Measurements from ENCODE around the gene CGREF1.

CGREF1 gene

GRCh38 chr2:27071990-27072830 lies 46.7 kb downstream of the CGREF1 start:
- DNase-seq: no peak

DNA sequence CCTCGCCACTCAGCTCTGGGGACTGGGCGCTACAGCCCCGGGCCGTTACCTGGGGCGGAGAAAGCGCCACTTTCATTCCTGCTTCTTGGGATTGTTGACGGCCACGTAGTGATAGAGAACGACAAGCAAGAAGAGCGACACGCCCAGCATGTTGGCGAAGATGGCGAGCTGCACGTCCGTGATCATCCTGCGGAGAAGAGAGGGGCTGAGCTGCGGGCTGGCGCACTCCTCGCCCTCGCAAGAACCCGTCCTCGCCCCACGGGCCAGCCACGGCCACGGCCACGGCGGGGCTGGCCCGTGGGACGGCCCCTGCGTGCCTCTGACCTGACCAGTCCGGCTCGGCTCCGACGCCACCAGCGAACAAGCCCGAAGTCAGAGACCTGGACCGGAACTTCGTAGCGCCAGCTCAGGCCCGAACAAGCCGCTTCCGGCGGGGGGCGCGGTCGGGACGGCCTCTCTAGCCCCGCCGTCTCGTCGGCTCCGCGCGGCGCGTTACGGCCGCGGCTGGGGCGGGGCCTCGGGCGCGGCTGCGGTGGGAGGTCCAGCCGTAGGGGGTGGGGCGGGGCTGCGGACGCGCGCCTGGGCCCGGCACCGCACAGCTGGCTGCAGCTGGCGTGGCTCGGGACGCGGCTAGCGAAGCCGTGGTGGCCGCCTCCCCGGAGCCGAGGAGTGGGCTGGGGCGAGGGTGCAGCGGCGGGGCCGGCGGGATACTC lies 47.5 kb downstream of the CGREF1 start, which contains the start of gene OST4:
Gene OST4 (minus strand): TSS at position 378 of the 713 bp plus-strand sequence.
- peak; percentile 96 for DNase-seq

GRCh38 chr2:27070653-27071276 lies 48.2 kb downstream of the CGREF1 start:
- DNase-seq: no peak

GRCh38 chr2:27069961-27070618 lies 48.8 kb downstream of the CGREF1 start:
- DNase-seq: no peak

DNA sequence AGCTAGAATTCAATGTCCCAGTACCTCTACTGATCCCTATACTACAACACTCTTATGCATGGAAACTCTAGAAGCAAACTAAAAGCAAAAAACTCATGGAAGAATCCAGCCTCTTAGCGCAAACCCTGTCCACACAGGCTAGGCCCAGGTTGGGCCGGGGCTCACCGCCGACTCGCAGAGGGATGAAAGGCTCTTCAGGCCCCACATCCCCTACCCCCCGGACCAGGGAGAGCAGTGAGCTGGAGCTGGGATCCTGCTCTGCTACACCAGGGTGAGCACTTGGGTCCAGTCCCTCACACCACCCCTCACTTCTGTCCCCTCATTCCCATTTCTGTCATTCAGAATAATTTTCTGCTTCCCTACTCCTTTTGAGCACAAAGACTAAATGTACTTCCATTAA lies 49.5 kb downstream of the CGREF1 start:
- no peak for DNase-seq

GRCh38 chr2:27067385-27067784 lies 51.5 kb downstream of the CGREF1 start:
- DNase-seq: no peak

- DNase-seq: no peak
Measured at GRCh38 chr2:27065128-27065527, 53.8 kb downstream of the CGREF1 start.

DNA sequence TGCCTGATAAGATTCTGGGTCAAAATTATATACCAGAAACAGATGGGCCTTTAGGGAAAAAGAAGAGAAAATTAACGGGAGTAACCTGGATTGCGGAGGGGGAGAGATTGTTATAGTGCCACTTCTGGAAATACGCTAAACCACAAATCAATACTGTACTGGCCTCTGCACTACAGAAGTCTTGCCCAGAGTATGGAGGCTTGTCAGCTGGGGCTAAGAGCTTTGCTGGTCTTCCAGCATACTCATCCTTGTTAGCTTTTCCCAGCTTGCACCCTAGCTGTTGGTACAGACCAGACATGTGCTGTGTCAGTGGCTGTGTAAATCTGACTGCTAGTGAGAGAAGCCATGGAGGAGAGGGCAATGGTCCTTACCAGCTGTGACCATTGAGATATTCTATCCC lies 58.6 kb downstream of the CGREF1 start:
- no peak for DNase-seq

DNA sequence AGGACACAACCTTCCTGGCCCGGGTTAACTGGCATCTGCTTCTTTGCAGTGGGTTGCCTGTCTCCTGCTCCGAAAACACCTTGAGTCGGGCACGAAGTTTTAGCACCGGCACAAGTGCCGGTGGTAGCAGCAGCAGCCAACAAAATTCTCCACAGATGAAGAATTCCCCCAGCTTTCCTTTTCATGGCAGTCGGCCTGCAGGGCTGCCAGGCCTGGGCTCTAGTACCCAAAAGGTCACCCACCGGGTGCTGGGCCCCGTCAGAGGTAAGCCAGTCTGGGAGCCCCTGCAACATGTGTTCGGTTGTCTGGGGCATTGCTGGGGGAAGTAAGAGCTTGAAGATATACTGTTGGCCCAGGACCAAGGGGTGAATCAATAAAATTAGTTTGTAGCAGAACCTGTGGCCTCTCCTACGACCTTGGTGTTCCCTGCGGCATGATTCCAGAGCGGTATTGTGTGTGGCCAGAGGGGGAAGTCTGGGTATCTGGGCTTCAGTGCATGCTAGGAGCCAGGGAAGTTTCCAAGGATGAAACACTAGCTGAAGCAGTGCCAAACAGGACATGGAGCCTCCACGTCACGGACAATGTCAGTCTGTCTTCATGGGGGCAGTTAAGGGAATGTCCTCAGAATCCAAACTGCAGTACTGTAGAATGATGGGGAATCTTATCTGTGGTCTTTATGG lies 59.6 kb downstream of the CGREF1 start:
- DNase-seq: no peak

DNA sequence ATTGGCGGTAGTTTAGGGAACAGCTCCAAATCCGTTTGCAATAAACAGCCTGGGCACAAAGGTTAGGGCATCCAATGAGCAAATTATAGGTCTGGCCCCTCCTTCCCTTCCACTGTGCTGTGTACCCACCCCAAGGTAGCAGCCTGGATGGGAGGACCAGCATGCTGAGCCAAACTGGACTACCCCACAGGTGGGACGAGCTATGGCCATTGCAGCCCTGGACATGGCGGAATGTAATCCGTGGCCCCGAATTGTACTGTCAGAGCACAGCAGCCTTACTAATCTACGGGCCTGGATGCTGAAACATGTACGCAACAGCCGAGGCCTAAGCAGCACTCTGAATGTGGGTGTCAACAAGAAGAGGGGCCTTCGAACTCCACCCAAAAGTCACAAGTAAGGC lies 60.7 kb downstream of the CGREF1 start:
- no peak for DNase-seq

DNA sequence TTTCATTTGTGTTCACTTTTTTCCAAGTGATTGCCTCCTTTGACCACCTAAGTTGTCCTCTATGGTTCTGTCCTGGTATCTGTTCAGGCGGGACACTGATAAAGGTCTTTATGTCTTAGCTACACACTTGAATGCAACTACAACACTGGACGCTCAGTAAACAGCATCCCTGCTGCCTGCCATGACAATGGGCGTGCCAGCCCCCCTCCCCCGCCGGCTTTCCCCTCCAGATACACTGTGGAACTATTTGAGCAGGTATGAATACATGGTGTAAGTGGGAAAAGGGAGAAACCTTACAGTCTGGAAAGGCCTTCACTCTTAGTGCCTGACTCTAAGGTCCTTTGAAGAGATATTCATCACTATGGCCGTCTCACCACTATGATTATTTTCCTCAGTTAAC lies 61.7 kb downstream of the CGREF1 start:
- DNase-seq: no peak

DNA sequence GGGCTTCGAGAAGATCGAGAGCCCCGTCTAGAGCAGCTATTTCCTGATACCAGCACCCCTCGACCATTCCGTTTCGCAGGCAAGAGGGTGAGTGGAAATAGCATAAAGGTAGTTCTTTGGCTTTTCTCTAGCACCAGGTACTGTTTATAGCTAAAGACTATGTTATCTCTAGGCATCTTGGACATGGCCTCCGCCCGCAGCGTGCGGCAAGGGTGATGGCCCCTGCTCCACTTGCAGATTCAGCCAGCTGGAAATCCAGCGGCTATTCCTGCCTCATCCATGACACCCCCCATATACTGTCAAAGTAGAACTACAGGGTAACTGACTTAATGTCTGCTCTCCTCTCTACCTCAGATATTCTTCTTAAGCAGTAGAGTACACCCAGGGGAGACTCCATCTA lies 64.2 kb downstream of the CGREF1 start:
- no peak for DNase-seq

GRCh38 chr2:27053776-27054175 lies 65.2 kb downstream of the CGREF1 start:
- DNase-seq: no peak

- DNase-seq: no peak
Measured at GRCh38 chr2:27053321-27053720, 65.6 kb downstream of the CGREF1 start.

DNA sequence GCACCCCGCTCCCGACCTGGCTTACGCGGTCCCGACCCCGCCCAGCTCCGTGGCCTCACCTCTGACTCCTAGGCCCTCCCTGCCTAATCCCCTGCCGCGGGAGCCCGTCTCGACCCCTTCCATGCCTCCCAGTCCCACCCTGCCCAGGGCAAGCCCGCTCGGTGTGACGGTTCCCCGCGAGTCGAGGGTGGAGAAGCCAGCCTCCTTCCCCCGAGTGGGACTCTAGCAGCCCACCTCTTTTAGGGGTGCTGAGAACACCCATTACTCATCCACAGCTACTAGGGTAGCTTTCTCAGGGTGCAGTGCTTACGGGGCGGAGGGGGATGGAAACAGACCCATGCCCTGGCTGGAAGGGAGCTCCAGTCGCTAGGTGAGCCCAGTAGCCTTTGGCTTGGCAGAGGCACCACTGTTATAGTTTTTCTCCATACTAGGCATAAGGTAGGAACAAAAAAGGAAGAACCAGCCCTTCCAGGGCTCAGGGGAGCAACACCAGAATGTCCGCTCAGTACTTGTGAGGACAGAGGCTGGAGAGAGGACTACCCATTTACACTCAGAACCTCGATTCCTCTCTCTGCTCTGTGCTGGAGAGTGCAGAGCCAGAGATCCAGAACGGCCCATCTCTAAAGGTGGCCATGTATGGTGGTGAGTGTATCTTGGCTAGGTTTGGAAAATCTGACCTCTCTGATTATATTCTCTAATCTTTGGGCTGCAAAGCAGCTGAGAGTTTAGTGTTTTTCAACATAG lies 66.9 kb downstream of the CGREF1 start:
- no peak for DNase-seq

DNA sequence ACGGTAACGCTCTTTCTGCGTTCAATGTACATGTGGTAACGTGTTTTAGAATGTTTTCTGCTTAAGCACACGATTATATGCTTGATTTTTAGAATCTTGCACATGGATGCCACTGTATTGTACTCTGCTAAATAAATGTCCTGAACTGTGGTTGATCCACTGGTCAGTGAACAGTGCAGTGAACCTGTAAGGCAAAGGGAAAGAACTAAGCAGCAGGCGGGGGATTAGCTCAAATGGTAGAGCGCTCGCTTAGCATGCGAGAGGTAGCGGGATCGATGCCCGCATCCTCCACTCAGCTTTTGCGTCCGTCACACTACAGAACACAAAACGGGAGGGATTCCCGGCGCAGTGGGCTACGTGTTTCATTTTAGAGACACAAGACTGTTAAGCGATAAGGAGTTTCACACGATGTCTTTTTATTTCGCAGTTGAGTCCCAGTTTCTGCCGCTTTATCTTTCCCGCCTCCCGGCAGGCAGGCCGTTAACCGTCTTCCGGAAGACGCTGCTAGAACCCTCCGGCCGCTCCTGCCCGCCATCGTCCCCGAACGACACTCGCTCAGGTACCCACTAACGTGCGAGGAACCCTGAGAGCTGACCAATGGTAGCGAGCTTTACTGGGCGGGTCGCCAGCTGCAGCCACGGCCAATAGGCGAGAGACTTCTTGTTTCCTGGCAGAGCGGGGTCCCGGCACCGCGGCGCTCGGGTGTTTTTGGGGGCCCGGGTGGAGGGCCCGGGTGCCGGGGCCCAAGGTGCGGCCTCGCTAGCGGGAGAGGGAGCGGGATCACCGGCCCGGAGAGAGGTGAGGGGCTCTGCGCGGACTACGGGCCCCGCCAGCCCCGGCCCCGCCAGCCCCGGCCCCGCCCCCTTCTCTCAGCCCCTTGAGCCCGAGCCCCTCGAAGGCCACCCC lies 67.7 kb downstream of the CGREF1 start, which contains the start of gene AGBL5:
Gene AGBL5 (plus strand): TSS at position 673 of the 906 bp plus-strand sequence. CDS start 1,291 bp downstream, outside the sequence.
- peak; percentile 95 for DNase-seq
